Activated naive CD8-positive, alpha-beta T cell treated with anti-CD3 and anti-CD28 coated beads, Interleukin-2, amount 50 U/mL, for 24 hours (primary cell): ENCODE measurements around the gene HSD11B1L.

Source experiments
- ATAC-seq: fragments of 150-1000 bp; cut with Tn5 transposase; one replicate; pipeline ENCODE4 v1.10.0; 2021
- DNase-seq: peaks from one replicate; pipeline ENCODE4 v3.0.0; 2021
- H3K27ac Mint-ChIP-seq: one replicate; pipeline ENCODE4 v1.8.0; 2021; ENCODE audit warnings: mild to moderate bottlenecking, mixed read lengths
- H3K27me3 Mint-ChIP-seq: one replicate; pipeline ENCODE4 v1.8.0; 2021; ENCODE audit warnings: mixed read lengths
- H3K36me3 Mint-ChIP-seq: one replicate; pipeline ENCODE4 v1.8.0; 2021; ENCODE audit warnings: low read depth, mixed read lengths
- H3K4me1 Mint-ChIP-seq: one replicate; pipeline ENCODE4 v1.8.0; 2021; ENCODE audit warnings: mixed read lengths
- H3K4me3 Mint-ChIP-seq: one replicate; pipeline ENCODE4 v1.8.0; 2021; ENCODE audit warnings: mild to moderate bottlenecking, moderate library complexity, mixed read lengths
- H3K9me3 Mint-ChIP-seq: one replicate; pipeline ENCODE4 v1.8.0; 2021; ENCODE audit warnings: mixed read lengths

HSD11B1L gene

DNA sequence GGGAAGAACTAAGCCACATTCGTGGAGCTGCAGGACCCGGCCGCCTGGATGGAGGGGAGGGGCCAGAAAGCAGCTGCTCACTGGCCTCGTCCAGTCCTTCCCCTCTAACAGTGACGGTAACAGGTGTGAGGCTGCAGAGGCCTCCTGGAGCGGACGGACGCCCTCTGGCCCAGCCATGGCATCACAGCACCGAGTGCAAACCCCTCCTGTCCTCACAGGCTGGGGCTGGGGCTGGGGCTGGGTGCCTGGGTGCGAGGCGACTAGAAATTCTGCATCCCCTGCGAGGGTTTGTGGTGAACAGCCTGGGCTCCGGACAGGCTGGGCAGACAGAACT lies 4.1 kb upstream of the HSD11B1L start:
- ATAC-seq (no peak), DNase-seq (no peak)
- H3K36me3 Mint-ChIP-seq, result peaks cover 8% of the 10 kb centered on the region
- peaks cover 4% of the 10 kb centered on the region for H3K27me3 Mint-ChIP-seq
- H3K27ac Mint-ChIP-seq, result no peak overlapping the region
- H3K4me3 Mint-ChIP-seq, result no peak overlapping the region
- H3K4me1 Mint-ChIP-seq, result peaks cover 14% of the 10 kb centered on the region
- no peaks in the 10 kb centered on the region for H3K9me3 Mint-ChIP-seq

GRCh38 chr19:5677136-5677535 lies 3.7 kb upstream of the HSD11B1L start:
- Mint-ChIP-seq H3K9me3 (no peaks in the 10 kb centered on the region), H3K4me3 (peak overlapping the region; percentile 8), H3K27ac (no peak overlapping the region), H3K4me1 (peaks cover 14% of the 10 kb centered on the region), H3K27me3 (peaks cover 4% of the 10 kb centered on the region), H3K36me3 (peaks cover 6% of the 10 kb centered on the region)
- no peak for ATAC-seq
- DNase-seq, result no peak

GRCh38 chr19:5677580-5677979 lies 3.2 kb upstream of the HSD11B1L start:
- Mint-ChIP-seq H3K9me3 (no peaks in the 10 kb centered on the region), H3K36me3 (peaks cover 6% of the 10 kb centered on the region), H3K27ac (no peak overlapping the region), H3K27me3 (peaks cover 4% of the 10 kb centered on the region), H3K4me1 (peaks cover 14% of the 10 kb centered on the region), H3K4me3 (peak overlapping the region; percentile 8)
- DNase-seq, result no peak
- ATAC-seq, result no peak

- peaks cover 4% of the 10 kb centered on the region for H3K36me3 Mint-ChIP-seq
- DNase-seq (no peak), ATAC-seq (no peak)
- H3K4me3 Mint-ChIP-seq, result no peak overlapping the region
- H3K4me1 Mint-ChIP-seq, result peaks cover 14% of the 10 kb centered on the region
- peaks cover 4% of the 10 kb centered on the region for H3K27me3 Mint-ChIP-seq
- H3K9me3 Mint-ChIP-seq, result no peaks in the 10 kb centered on the region
- H3K27ac Mint-ChIP-seq, result no peak overlapping the region
Observed at GRCh38 chr19:5678071-5678718, 2.6 kb upstream of the HSD11B1L start.

- ATAC-seq (no peak), DNase-seq (no peak)
- H3K36me3 Mint-ChIP-seq, result no peaks in the 10 kb centered on the region
- peak overlapping the region; percentile 98 for H3K4me3 Mint-ChIP-seq
- H3K9me3 Mint-ChIP-seq, result no peaks in the 10 kb centered on the region
- H3K4me1 Mint-ChIP-seq, result peaks cover 15% of the 10 kb centered on the region
- peak overlapping the region; percentile 99 for H3K27ac Mint-ChIP-seq
- peaks cover 4% of the 10 kb centered on the region for H3K27me3 Mint-ChIP-seq
Observed at GRCh38 chr19:5679289-5680083, 1.3 kb upstream of the HSD11B1L start.

DNA sequence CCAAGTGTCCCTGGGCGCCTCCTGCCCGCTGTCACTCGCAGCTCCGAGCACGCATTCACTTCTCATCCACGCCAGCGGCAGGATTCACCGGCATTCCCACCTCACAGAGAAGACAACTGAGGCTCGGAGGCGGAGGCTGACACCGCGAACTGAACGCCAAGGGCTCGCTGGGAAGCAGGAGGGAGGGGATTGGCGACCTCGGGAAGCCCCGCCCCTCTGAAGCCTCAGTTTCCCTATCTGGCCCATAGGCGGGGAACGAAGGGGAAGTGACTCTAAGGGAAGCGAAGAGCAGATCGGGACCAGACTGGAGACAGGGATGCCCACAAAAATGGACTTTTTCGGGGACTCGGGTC lies 767 bp upstream of the HSD11B1L start:
- DNase-seq, result no peak
- peak; percentile 1 for ATAC-seq
- no peaks in the 10 kb centered on the region for H3K9me3 Mint-ChIP-seq
- H3K27me3 Mint-ChIP-seq, result peaks cover 4% of the 10 kb centered on the region
- H3K4me1 Mint-ChIP-seq, result peaks cover 15% of the 10 kb centered on the region
- peak overlapping the region; percentile 99 for H3K27ac Mint-ChIP-seq
- H3K4me3 Mint-ChIP-seq, result peak overlapping the region; percentile 98
- no peaks in the 10 kb centered on the region for H3K36me3 Mint-ChIP-seq

DNA sequence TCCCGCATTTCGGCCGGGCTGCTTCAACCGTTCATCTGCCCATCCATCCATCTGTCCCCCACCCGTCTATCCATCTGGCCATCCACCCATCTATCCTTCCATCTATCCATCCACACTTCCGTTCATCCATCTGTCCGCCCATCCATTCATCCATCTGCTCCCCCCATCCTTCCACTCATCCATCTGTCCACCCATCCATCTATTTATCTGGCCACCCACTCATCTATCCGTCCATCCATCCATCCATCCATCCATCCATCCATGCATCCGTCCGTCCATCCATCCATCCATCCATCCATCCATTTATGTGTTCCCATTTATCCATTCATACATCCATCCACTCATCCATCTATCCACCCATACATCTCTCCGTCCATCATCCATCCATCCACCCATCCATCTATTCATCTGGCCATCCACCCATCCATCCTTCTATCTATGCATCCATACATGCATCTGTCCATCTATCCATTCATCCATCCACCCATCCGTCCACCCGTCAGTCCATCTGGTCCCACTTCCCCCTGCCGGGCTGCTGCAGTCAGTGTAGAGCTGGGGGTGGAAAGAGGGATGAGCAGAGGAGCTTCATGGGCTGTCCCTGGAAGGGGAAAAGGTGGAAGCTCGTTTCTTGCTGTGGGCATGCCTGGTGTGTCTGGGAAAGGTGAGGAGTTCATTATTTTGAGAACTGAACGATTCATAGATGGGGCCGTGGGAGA lies 722 bp downstream of the HSD11B1L start:
- H3K27ac Mint-ChIP-seq, result peak overlapping the region; percentile 73
- peaks cover 22% of the 10 kb centered on the region for H3K4me1 Mint-ChIP-seq
- H3K27me3 Mint-ChIP-seq, result peaks cover 4% of the 10 kb centered on the region
- no peak for DNase-seq
- ATAC-seq, result no peak
- no peaks in the 10 kb centered on the region for H3K36me3 Mint-ChIP-seq
- peak overlapping the region; percentile 74 for H3K4me3 Mint-ChIP-seq
- no peaks in the 10 kb centered on the region for H3K9me3 Mint-ChIP-seq

- H3K9me3 Mint-ChIP-seq, result no peaks in the 10 kb centered on the region
- H3K27me3 Mint-ChIP-seq, result peaks cover 4% of the 10 kb centered on the region
- H3K4me1 Mint-ChIP-seq, result peaks cover 23% of the 10 kb centered on the region
- H3K36me3 Mint-ChIP-seq, result no peaks in the 10 kb centered on the region
- H3K27ac Mint-ChIP-seq, result peak overlapping the region; percentile 73
- H3K4me3 Mint-ChIP-seq, result peak overlapping the region; percentile 74
- ATAC-seq (no peak), DNase-seq (no peak)
Observed at GRCh38 chr19:5682107-5682482, 1.3 kb downstream of the HSD11B1L start.

DNA sequence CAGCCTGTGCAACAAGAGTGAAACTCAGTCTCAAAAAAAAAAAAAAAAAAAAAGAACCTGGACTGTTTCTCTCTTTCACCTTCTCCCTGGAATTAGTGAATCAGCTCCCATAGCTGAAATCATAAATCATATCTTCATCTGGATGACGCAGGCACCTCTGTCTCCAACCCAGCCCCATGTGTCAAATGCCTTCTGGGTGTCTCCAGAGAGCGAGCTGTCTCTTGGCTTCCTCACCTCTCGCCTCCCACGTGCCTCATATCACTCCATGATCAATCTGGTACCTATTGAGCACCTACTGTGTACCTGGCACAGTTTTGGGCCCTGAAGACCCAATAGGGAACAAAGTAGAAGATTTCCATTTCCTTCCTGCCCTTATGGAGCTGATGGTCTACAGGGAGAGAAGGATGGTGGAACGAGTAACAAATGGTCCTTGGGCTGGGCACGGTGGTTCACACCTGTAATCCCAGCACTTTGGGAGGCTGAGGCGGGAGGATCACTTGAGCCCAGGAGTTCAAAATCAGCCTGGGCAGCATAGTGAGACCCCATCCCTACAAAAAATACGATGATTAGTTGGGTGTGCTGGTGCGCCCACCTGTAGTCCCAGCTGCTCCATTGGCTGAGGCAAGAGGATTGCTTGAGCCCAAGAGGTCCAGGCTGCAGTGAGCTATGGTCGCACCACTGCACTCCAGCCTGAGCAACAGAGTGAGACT lies 2.5 kb downstream of the HSD11B1L start:
- H3K9me3 Mint-ChIP-seq, result no peaks in the 10 kb centered on the region
- no peak overlapping the region for H3K4me3 Mint-ChIP-seq
- peaks cover 26% of the 10 kb centered on the region for H3K4me1 Mint-ChIP-seq
- H3K36me3 Mint-ChIP-seq, result no peaks in the 10 kb centered on the region
- no peak overlapping the region for H3K27ac Mint-ChIP-seq
- peaks cover 4% of the 10 kb centered on the region for H3K27me3 Mint-ChIP-seq
- DNase-seq, result no peak
- no peak for ATAC-seq

DNA sequence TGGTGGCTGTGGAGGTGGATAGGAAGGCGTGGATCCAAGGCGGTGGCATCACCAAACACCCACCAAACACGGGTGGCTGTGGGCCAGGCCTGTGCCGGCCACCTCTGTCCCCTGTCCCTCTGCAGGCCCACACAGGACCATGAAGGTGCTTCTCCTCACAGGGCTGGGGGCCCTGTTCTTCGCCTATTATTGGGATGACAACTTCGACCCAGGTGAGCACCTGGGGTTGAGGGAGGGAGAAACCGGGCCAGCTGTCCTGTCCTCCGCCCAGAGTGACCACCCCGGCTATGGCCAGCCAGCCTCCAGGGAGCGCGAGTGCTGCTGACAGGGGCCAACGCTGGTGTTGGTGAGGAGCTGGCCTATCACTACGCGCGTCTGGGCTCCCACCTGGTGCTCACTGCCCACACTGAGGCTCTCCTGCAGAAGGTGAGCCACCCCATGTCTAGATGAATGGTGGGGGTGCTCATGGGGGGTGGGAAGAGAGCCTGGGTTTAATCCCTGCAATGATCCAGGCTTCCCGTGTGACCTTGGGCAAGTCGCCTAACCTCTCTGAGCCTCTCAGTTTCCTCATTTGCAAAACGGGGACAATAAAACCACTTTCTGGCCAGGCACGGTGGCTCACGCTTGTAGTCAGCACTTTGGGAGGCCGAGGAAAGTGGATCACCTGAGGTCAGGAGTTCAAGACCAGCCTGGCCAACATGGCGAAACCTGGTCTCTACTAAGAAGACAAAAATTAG lies 4.0 kb downstream of the HSD11B1L start:
- H3K27me3 Mint-ChIP-seq, result peaks cover 5% of the 10 kb centered on the region

DNA sequence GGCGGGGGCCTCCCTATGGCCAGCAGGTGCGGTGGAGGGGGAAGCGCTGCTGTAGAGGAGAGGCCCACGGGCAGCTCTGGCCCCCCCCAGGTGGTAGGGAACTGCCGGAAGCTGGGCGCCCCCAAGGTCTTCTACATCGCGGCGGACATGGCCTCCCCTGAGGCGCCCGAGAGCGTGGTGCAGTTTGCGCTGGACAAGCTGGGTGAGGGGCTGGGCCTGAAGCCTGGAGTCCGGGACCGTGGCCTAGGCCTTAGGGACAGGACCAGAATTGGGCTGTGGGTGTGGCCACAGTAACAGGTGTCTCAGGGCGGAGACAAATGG lies 5.5 kb downstream of the HSD11B1L start:
- Mint-ChIP-seq H3K9me3 (no peaks in the 10 kb centered on the region), H3K4me3 (peak overlapping the region; percentile 77), H3K27ac (peak overlapping the region; percentile 85), H3K27me3 (peaks cover 6% of the 10 kb centered on the region), H3K36me3 (peaks cover 14% of the 10 kb centered on the region), H3K4me1 (peaks cover 27% of the 10 kb centered on the region)
- DNase-seq, result no peak
- ATAC-seq, result no peak

More for the DNA sequence above, 4.0 kb downstream of the HSD11B1L start:
- no peak for ATAC-seq
- Mint-ChIP-seq H3K27ac (no peak overlapping the region), H3K36me3 (peaks cover under 1% of the 10 kb centered on the region), H3K4me3 (no peak overlapping the region), H3K9me3 (no peaks in the 10 kb centered on the region), H3K4me1 (peaks cover 27% of the 10 kb centered on the region)
- no peak for DNase-seq

GRCh38 chr19:5686647-5687359 lies 6.0 kb downstream of the HSD11B1L start:
- peak; percentile 100 for DNase-seq
- H3K27ac Mint-ChIP-seq, result peak overlapping the region; percentile 85

DNA sequence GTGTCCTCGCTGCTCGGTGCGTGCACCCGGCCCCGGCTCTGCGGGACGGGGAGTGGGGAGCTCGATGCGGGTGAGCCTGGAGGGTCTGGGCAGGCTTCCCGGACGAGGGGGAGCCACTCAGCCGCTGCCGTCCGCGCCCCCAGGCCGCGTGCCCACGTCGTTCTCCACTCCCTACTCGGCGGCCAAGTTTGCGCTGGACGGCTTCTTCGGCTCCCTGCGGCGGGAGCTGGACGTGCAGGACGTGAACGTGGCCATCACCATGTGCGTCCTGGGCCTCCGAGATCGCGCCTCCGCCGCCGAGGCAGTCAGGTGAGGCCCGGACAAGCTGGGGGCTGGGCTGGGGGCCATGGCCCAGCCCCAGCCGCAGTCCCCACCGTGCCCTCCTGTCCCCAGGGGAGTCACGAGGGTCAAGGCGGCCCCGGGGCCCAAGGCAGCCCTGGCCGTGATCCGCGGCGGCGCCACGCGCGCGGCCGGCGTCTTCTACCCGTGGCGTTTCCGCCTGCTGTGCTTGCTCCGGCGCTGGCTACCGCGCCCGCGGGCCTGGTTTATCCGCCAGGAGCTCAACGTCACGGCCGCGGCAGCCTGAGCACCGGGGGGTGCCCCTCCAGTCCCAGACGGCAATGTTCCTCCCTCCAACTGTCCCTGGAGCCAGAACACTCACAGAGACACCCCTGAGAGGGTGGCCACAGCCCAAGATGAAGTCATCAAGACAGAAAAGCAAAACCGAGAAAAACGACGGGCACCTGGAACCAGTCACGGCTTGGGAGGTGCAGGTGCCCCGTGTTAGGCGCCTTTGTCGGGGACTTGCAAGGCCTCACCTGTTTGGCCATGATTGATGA lies 6.8 kb downstream of the HSD11B1L start:
- Mint-ChIP-seq H3K9me3 (no peaks in the 10 kb centered on the region), H3K27me3 (peaks cover 3% of the 10 kb centered on the region), H3K36me3 (peaks cover 26% of the 10 kb centered on the region), H3K27ac (no peak overlapping the region), H3K4me3 (peak overlapping the region; percentile 77), H3K4me1 (peaks cover 31% of the 10 kb centered on the region)
- DNase-seq (no peak), ATAC-seq (no peak)

More at GRCh38 chr19:5686647-5687359, 6.0 kb downstream of the HSD11B1L start:
- peaks cover 3% of the 10 kb centered on the region for H3K27me3 Mint-ChIP-seq
- peaks cover 23% of the 10 kb centered on the region for H3K4me1 Mint-ChIP-seq
- peak; percentile 71 for ATAC-seq
- H3K9me3 Mint-ChIP-seq, result no peaks in the 10 kb centered on the region
- H3K4me3 Mint-ChIP-seq, result peak overlapping the region; percentile 77
- peaks cover 18% of the 10 kb centered on the region for H3K36me3 Mint-ChIP-seq
